CD4-positive, alpha-beta T cell (primary cell): ENCODE results near the gene RBM39. TPM values are rescaled to one million over a fixed set of nuclear protein-coding genes. Genes with fewer than 3 reads are reported as not detected.

ENCODE experiments used
- ATAC-seq: fragments of 200-7000 bp; cut with Tn5 transposase; one replicate; pipeline ENCODE4 v1.10.0; 2022; ENCODE audit warnings: mild to moderate bottlenecking; ENCODE audit not compliant: poor library complexity
- CTCF ChIA-PET: fragments of 350-600 bp; sonication (Branson Sonifier 250); formaldehyde crosslinking; loops from one replicate; lab custom pipeline; 2021; ENCODE audit warnings: antibody characterized with exemption, inconsistent platforms; lab: Charles Lee
- POLR2A ChIA-PET: fragments of 350-600 bp; sonication (Branson Sonifier 250); formaldehyde crosslinking; loops from one replicate; lab custom pipeline; 2021; ENCODE audit warnings: antibody characterized with exemption, inconsistent platforms; lab: Charles Lee
- DNase-seq, 14 experiments: peaks; one replicate each; pipeline ENCODE4 v3.0.0-alpha.2; 2013 to 2020; ENCODE audit warnings: mixed read lengths in 2 of 14
- H3K27ac ChIP-seq, 2 donors: one replicate each; pipeline versions ENCODE4 v1.5.1 to v1.7.0; 2013; ENCODE audit warnings: low read length in 2 of 2, low read depth in 1 of 2, mild to moderate bottlenecking in 1 of 2
- H3K27me3 ChIP-seq, 2 experiments: 1 replicate in 1 of 2; 2 replicates in 1 of 2; pipeline versions ENCODE4 v1.6.1 to v1.7.0; 2013; ENCODE audit warnings: low read length in 2 of 2, control low read depth in 1 of 2, mild to moderate bottlenecking in 1 of 2, moderate library complexity in 1 of 2; ENCODE audit not compliant: insufficient read depth in 2 of 2, control insufficient read depth in 1 of 2
- H3K36me3 ChIP-seq: one replicate; pipeline ENCODE4 v1.6.1; 2013; ENCODE audit warnings: low read length, control low read depth; ENCODE audit not compliant: insufficient read depth
- H3K4me1 ChIP-seq: one replicate; pipeline ENCODE4 v1.6.1; 2013; ENCODE audit warnings: low read length, control low read depth; ENCODE audit not compliant: insufficient read depth
- H3K4me3 ChIP-seq: one replicate; pipeline ENCODE4 v1.5.1; 2013; ENCODE audit warnings: mild to moderate bottlenecking, low read length, moderate library complexity
- H3K9me3 ChIP-seq, 2 experiments: 1 replicate in 1 of 2; 2 replicates in 1 of 2; pipeline versions ENCODE4 v1.6.1 to v1.7.0; 2013; ENCODE audit warnings: low read length in 2 of 2, mild to moderate bottlenecking in 2 of 2, control low read depth in 1 of 2, moderate library complexity in 1 of 2; ENCODE audit not compliant: control insufficient read depth in 1 of 2, insufficient read depth in 1 of 2
- H3K27ac Mint-ChIP-seq: one replicate; pipeline ENCODE4 v1.8.0; 2020; ENCODE audit warnings: mixed read lengths
- H3K27me3 Mint-ChIP-seq: one replicate; pipeline ENCODE4 v1.8.0; 2021; ENCODE audit warnings: mixed read lengths
- H3K36me3 Mint-ChIP-seq: one replicate; pipeline ENCODE4 v1.8.0; 2021; ENCODE audit warnings: low read depth, mixed read lengths
- H3K4me1 Mint-ChIP-seq: one replicate; pipeline ENCODE4 v1.8.0; 2021; ENCODE audit warnings: low read depth, mixed read lengths
- H3K4me3 Mint-ChIP-seq: one replicate; pipeline ENCODE4 v1.8.0; 2020; ENCODE audit warnings: mild to moderate bottlenecking, mixed read lengths
- H3K9me3 Mint-ChIP-seq: one replicate; pipeline ENCODE4 v1.8.0; 2020; ENCODE audit warnings: mixed read lengths
- intact Hi-C, 2 experiments: fragments of 100-400 bp; cut with DNase I in 1 of 2; cut with micrococcal nuclease in 1 of 2; formaldehyde crosslinking; loops; one replicate each; pipeline versions ENCODE4 v1.15.1 to v1.9.0; 2023 to 2025; cut with DNase I, micrococcal nuclease
- total RNA-seq, 174 experiments: library from RNA in 2 of 174; stranded (reverse) in 2 of 174; gene quantifications; one replicate each; pipeline ENCODE4 v1.2.3 and lab custom pipeline; 2021 to 2026
- TF ChIP-seq, protein P1 (sequence below): fragments of 200-600 bp; IDR thresholded peaks from one replicate; pipeline ENCODE4 v1.8.0; 2022; ENCODE audit warnings: antibody characterized with exemption, mild to moderate bottlenecking

Gene RBM39
- total RNA-seq, 2 experiments from 2014 or later: 1,057 to 1,091 TPM

DNA sequence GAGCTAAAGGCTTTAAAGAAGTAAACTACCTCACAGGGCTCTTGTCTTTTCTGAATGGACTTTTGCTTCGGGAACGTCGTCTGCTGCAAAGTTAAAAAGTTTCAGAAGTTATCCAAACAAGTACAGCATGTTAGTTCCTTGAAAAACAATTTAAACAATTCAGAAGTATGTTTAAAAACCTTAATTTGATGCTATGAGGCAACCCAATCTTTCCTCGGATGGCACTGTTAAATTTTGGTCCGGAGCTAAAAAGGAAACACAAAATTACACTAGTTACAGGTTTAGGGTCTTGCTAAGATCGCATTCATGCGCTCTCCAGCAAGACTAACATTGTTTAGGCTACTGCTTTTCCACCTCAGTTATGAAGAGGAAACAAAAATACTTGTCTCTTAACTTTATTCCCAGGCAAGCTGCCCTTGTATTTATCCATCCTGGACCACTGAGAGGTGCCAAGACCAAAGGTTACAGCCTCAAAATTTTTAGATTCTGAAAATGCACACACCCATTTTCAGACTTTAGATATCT, 12.7 kb downstream of the RBM39 start:
- Mint-ChIP-seq H3K9me3 (no peaks in the 10 kb centered on the region), H3K27me3 (no peaks in the 10 kb centered on the region), H3K4me3 (no peak overlapping the region), H3K27ac (peak overlapping the region; percentile 47), H3K4me1 (peaks cover 55% of the 10 kb centered on the region), H3K36me3 (peaks cover 96% of the 10 kb centered on the region)
- no peak for ATAC-seq
- POLR2A ChIA-PET: interaction anchor here (0.9 to 1.7 kb wide), 6 partner anchors 9 to 113 kb away, joined by 3 to 8 read pairs (median 4); partner anchors contain the start of genes NFS1, RBM39, ROMO1 and SPAG4
- H3K4me3 ChIP-seq: no peak overlapping the region
- no peaks in the 10 kb centered on the region for H3K27me3 ChIP-seq
- DNase-seq: no peak
- H3K36me3 ChIP-seq: peaks cover 97% of the 10 kb centered on the region
- CTCF ChIA-PET: interaction anchor here (1.0 to 2.9 kb wide), 3 partner anchors 10 to 156 kb away, joined by 3 to 12 read pairs (median 8); partner anchors contain the start of gene RBM39
- TF ChIP-seq, protein P1, sequence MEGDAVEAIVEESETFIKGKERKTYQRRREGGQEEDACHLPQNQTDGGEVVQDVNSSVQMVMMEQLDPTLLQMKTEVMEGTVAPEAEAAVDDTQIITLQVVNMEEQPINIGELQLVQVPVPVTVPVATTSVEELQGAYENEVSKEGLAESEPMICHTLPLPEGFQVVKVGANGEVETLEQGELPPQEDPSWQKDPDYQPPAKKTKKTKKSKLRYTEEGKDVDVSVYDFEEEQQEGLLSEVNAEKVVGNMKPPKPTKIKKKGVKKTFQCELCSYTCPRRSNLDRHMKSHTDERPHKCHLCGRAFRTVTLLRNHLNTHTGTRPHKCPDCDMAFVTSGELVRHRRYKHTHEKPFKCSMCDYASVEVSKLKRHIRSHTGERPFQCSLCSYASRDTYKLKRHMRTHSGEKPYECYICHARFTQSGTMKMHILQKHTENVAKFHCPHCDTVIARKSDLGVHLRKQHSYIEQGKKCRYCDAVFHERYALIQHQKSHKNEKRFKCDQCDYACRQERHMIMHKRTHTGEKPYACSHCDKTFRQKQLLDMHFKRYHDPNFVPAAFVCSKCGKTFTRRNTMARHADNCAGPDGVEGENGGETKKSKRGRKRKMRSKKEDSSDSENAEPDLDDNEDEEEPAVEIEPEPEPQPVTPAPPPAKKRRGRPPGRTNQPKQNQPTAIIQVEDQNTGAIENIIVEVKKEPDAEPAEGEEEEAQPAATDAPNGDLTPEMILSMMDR: no peak
- H3K4me1 ChIP-seq: peaks cover 27% of the 10 kb centered on the region
- intact Hi-C loops: loop anchor here (5.0 to 10.0 kb wide), 3 partner anchors 45 to 1165 kb away; partner anchors contain the start of genes PHF20 (in 1 of the 2) and SPAG4 (in 1 of the 2)
- no peak overlapping the region for H3K27ac ChIP-seq
- no peaks in the 10 kb centered on the region for H3K9me3 ChIP-seq

DNA sequence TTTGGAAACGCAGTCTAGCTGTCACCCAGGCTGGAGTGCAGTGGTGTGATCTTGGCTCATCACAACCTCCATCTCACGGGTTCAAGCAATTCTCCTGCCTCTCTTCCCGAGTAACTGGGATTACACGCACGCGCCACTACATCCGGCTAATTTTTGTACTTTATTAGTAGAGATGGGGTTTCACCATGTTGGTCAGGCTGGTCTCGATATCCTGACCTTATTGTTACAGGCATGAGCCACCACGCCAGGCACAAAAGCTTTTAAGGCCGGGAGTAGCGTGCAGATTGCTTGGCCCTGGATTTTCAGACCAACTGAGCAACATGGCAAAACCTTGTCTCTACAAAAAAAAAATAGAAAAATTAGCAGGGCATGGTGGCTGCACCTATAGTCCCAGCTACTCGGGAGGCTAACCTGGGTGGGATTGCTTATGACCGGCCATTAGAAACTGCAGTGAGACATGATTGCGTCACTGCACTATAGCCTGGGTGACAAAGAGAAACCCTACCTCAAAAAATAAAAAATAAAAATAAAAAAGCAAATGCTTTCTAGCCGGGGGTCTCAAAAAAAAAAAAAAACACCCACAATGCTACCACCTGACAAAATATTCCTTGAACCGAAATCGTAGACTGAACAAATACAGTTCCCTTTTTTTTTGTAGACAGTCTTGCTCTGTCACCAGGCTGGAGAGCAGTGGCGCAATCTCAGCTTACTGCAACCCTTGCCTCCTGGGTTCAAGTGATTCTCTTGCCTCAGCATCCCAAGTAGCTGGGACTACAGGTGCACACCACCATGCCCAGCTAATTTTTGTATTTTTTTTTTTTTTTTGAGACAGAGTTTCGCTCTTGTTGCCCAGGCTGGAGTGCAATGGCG, 15.0 kb downstream of the RBM39 start:
- ATAC-seq (no peak), DNase-seq (no peak)
- H3K4me1 ChIP-seq: peaks cover 25% of the 10 kb centered on the region
- H3K9me3 Mint-ChIP-seq: no peaks in the 10 kb centered on the region
- no peaks in the 10 kb centered on the region for H3K27me3 ChIP-seq
- peaks cover 46% of the 10 kb centered on the region for H3K4me1 Mint-ChIP-seq
- H3K9me3 ChIP-seq: no peaks in the 10 kb centered on the region
- intact Hi-C loops: loop anchor here (5.0 to 10.0 kb wide), 3 partner anchors 48 to 1168 kb away; partner anchors contain the start of genes PHF20 (in 1 of the 2) and SPAG4 (in 1 of the 2)
- H3K4me3 Mint-ChIP-seq: no peak overlapping the region
- H3K36me3 ChIP-seq: peaks cover 97% of the 10 kb centered on the region
- TF ChIP-seq, protein P1: no peak
- no peak overlapping the region for H3K4me3 ChIP-seq
- H3K36me3 Mint-ChIP-seq: peaks cover 96% of the 10 kb centered on the region
- ChIA-PET POLR2A (interaction anchor here (0.7 to 1.5 kb wide), 3 partner anchors 8 to 23 kb away, joined by 3 to 4 read pairs (median 4); partner anchors contain the start of gene RBM39), CTCF (interaction anchor here (0.9 kb wide), 1 partner anchor 12 kb away, joined by 3 read pairs; no protein-coding TSS in a partner anchor)
- no peaks in the 10 kb centered on the region for H3K27me3 Mint-ChIP-seq
- peak overlapping the region; percentile 20 for H3K27ac Mint-ChIP-seq
- H3K27ac ChIP-seq: no peak overlapping the region
